HEK293T (cell line): ENCODE data around the gene COBLL1.

Source experiments
- ARNT ChIP-seq: fragments of 450-650 bp; IDR thresholded peaks from 2 replicates; pipeline ENCODE4 v1.6.1; 2017; ENCODE audit warnings: mild to moderate bottlenecking
- BHLHE40 ChIP-seq: fragments of 450-650 bp; IDR thresholded peaks from 2 replicates; pipeline ENCODE4 v1.6.1; 2016; ENCODE audit warnings: mild to moderate bottlenecking, moderate library complexity, borderline replicate concordance
- FOXK2 ChIP-seq: fragments of 450-650 bp; IDR thresholded peaks from 2 replicates; pipeline ENCODE4 v1.6.1; 2016; ENCODE audit warnings: mild to moderate bottlenecking
- LEF1 ChIP-seq: fragments of 450-650 bp; IDR thresholded peaks from 2 replicates; pipeline ENCODE4 v1.6.1; 2017; ENCODE audit warnings: mild to moderate bottlenecking, borderline replicate concordance
- NFRKB ChIP-seq: fragments of 450-650 bp; IDR thresholded peaks from 2 replicates; pipeline ENCODE4 v1.6.1; 2016; ENCODE audit warnings: mild to moderate bottlenecking, moderate library complexity
- SP1 ChIP-seq: fragments of 450-650 bp; IDR thresholded peaks from 2 replicates; pipeline ENCODE4 v1.6.1; 2017
- SUZ12 ChIP-seq: fragments of 450-650 bp; IDR thresholded peaks from 2 replicates; pipeline ENCODE4 v1.6.1; 2016; ENCODE audit warnings: mild to moderate bottlenecking
- ZNF384 ChIP-seq: fragments of 450-650 bp; IDR thresholded peaks from 2 replicates; pipeline ENCODE4 v1.6.1; 2016

DNA sequence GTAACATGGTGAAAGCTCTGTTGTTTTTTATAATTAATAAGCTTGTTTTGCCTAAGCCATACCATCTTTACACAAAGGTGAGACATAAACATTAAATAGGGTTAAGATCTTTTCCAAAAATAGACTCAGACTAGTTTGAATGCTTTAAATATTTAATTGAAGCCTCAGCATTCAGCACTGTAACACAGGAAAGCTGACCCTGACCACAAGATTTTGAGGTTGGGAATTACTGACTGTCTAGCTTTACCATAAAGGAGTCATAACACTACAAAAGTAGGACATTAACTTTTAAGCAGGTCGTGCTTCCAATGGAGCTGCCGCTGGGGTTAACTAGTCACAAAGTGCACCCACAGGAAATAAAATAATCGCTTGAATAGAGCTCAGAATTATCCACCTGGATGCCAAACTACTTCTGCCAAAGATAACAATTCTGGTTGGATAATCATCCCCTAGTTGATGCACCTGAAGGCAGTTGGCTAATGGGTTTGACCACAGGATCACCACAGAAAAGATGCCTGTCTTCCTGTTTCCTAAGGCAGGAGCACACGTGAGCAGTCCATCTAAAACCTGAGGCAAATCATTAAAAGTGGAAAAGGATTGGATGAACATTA, 106.2 kb downstream of the COBLL1 start:
- TF ChIP-seq SP1, result no peak
- no peak for TF ChIP-seq SUZ12
- TF ChIP-seq ZNF384, result no peak
- no peak for TF ChIP-seq NFRKB
- TF ChIP-seq LEF1, result no peak
- no peak for TF ChIP-seq FOXK2
- no peak for TF ChIP-seq BHLHE40
- TF ChIP-seq ARNT, result no peak
